NCI-H226 (cell line): Measurements from ENCODE around the gene DPP7.
"Not testable (repeated sequence)": the region's sequence is repeated elsewhere in the genome, so short reads cannot be mapped to it uniquely, and the experiment has no call there.

ENCODE experiments used
- DNase-seq: peaks from one replicate; pipeline ENCODE4 v3.0.0-alpha.2; 2015

DPP7 gene

GRCh38 chr9:137069508-137070091 is 44.9 kb downstream of the DPP7 start:
- no peak for DNase-seq

DNA sequence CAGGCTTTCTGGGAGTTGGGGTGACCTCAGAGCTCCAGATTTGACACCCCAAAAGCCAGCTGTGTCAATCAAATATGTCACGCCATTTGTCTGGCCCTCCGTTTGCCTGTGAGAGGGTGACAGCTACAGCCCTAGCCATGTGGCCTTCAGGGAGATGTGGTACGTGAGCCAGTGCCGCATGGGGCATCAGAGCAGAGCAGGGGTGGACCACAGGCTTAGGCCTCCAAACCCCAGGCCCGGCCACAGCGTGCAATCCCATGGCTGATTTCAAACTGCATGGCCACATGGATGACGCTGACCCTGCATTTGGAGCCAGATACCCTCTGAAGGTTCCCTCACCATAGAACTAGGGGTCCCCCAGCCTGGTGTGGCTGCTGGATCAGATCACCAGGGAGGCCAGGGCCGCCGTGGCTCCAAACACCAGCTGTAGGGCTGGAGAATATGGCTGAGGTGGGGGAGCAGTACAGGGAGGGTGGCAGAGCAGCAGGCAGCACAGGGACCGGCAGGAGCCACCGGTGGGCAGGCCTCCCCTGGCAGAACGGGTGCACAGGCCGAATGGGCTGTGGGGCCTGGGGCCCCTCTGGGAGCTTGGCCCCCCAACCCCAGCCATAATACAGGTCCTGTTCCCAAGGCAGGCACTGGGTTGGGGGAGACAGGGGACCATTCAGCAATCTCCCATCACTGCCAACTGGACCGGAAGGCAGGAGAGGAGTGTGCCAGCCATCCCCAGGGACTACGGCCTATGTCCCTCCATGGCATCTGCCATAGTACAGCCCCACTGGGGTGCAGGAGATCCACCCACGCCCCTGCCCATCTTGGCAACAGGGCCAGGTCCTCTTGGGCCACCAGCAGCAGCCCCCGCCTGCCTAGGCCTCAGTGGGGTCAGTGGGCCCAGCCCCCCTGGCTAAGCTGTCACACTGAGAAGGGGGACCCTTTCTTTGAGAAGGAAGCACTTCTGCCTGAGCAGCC is 45.7 kb downstream of the DPP7 start:
- DNase-seq: no peak

DNA sequence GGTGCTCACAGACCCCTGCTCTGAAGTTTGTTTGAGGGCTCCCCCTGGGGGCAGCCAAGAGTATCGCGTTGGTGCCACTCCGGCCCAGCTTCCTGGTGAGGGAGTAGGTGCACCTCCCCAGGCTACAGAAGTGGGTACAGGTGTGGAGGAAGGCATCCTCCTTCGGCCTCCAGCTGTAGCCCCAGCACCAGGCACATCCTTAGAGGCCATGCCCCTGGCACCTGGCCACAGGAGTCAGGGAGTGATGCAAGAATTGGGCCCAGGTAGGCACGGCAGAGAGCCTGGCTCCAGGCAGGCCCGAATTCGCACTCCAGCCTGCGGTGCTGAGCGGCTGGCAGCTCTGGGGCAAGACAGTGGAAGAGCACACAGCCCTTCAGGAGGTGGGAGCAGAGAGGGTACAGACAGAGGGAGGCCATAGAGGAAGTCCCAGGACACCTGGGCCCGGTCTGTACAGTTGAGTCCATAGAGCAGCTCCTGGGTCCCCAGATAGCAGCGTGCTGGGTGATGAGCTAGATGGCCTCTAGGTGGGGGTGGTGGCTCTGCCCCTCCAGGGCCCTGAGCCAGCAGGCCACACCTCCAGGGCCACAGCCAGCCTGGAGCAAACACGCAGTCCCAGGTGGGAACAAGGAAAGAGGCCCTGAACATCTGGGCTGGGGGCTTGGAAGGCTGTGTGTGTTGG is 46.5 kb downstream of the DPP7 start:
- DNase-seq: peak; percentile 68

DNA sequence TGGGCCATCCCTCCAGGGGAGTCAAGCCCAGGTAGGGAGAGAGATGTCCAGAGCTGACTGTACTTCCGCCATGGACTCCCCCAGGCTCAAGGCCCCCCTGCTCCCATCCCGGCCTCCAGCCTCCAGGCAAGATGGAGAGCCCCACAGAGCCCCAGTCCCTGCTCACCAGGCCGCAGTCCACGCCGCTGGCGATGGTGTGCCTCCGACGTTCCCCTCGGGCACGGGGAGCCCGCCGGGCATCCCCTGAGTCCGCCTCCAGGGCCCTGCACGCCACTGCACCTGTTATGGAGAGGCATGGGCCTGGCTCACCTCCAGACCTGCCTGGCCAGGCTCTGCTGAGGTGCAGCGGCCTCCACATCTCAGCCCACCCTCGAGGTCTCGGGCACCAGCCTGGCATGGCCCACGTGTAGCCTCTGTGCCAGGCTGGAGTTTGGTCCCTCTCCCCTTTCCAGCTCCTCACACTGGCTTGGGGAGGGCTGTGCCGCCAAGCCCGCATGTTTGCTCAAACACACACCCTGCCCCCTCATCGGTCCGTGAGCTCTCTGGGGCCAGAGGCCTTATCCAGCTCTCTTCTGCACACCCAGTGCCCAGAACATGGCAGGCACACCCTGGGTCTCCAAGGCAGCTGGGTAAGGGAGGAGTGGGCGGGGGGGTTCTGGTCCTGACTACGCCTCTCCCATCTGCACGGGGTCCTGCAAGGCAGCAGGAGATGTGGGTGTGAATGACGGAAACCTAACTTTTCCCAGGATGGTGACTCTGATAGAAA is 48.3 kb downstream of the DPP7 start:
- DNase-seq: no peak

- DNase-seq: no peak
Measured at GRCh38 chr9:137065336-137065967, 49.1 kb downstream of the DPP7 start.

DNA sequence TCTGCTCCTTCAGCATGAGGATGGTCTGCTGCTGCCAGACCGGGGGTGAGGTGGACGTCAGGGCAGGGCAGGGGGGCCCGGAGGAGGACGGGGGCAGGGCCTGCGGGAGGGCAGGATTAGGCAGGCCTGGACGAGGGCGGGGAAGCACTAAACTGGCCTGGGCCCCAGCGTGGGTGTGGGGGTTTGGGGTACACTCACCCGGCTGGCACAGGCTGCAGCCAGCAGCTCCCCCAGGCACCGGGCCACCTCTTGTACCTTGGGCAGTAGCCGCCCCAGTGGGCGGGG is 49.7 kb downstream of the DPP7 start:
- no peak for DNase-seq

GRCh38 chr9:137064027-137064879 is 50.3 kb downstream of the DPP7 start:
- peak; percentile 55 for DNase-seq

DNA sequence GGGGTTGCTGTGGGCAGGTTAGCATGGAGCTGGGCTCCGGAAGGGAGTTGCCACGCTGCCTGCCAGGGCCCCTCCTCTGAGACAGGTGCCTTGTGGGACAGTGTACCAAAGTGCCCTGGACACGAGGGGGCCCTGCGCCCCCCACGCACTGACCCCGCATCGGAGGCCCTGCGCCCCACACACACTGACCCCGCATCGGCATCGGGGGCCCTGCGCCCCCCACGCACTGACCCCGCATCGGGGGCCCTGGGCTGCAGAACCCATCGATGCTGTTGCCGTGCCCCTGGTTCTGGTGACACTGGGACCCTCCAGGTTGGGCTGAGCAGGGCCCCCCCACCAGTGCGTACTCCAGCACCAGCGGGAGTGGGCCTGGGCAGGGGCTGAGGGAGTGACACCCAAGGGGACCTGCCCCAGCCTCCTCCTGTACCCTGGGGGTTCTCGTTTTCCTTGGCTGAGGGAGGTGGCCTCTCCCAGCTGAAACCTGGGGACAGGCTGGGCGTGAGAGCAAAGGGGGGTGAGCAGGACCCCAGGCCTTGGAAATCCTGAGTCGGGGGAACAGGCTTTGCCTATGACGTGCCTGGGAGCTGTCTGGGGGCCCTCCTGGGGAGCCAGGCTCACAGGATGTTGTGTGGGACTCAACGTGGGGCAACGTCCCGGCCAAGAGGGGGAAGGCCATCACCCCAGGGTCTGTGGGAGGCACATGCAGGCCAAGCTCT is 51.1 kb downstream of the DPP7 start:
- DNase-seq: no peak

DNA sequence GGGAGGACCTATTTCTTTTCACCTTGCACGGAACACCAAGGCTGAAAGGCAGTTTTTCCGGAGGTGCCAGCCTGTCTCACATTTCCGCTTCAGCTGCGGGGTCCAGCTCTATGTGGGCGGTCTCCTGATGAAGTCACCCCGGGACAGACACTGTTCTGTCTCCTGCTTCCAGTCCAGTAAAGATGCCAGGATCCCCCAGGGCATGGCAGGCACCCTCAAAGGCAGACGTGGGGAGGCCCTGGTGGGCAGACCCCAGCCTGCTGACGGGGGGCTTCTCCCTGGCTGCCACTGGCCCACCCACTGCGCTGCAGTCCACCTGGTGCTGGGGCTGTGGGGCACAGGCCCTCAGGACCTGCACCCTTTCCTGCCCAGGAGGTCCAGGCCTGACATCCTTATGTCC is 51.7 kb downstream of the DPP7 start:
- not testable (repeated sequence) for DNase-seq

- DNase-seq: no peak
Measured at GRCh38 chr9:137062384-137062783, 52.1 kb downstream of the DPP7 start.
